IPS DF 6.9 (cell line): ENCODE measurements around the gene PRSS38.
A peak's percentile ranks its signal among the peaks of the same experiment; 100 is the strongest.

Experiments
- DNase-seq: peaks from one replicate; pipeline ENCODE4 v3.0.0-alpha.2; 2013; ENCODE audit warnings: low read depth, low spot score
- H3K27ac ChIP-seq: one replicate; pipeline ENCODE4 v1.5.1; 2013; ENCODE audit warnings: low read length, control low read depth
- H3K27me3 ChIP-seq: 2 replicates; pipeline ENCODE4 v1.6.1; 2013; ENCODE audit warnings: mild to moderate bottlenecking, low read length; ENCODE audit not compliant: control insufficient read depth, insufficient read depth
- H3K36me3 ChIP-seq: 2 replicates; pipeline ENCODE4 v1.6.1; 2013; ENCODE audit warnings: low read length; ENCODE audit not compliant: control insufficient read depth, insufficient read depth
- H3K4me1 ChIP-seq: 2 replicates; pipeline ENCODE4 v1.6.1; 2013; ENCODE audit warnings: low read length; ENCODE audit not compliant: control insufficient read depth, insufficient read depth
- H3K4me3 ChIP-seq: 2 replicates; pipeline ENCODE4 v1.5.1; 2013; ENCODE audit warnings: mild to moderate bottlenecking, low read length
- H3K9me3 ChIP-seq: 2 replicates; pipeline ENCODE4 v1.6.1; 2013; ENCODE audit warnings: low read length, inconsistent platforms; ENCODE audit not compliant: control insufficient read depth, insufficient read depth
- WGBS: extraction: QIAGEN DNeasy Blood & Tissue Kit; methylation state at CpG from one replicate; pipeline ENCODE4 v1.1.7; 2013; ENCODE audit warnings: mixed read lengths, missing lambda C conversion rate; ENCODE audit not compliant: insufficient read length, insufficient coverage; 5-methylcytosine and 5-hydroxymethylcytosine counted together

PRSS38 gene

DNA sequence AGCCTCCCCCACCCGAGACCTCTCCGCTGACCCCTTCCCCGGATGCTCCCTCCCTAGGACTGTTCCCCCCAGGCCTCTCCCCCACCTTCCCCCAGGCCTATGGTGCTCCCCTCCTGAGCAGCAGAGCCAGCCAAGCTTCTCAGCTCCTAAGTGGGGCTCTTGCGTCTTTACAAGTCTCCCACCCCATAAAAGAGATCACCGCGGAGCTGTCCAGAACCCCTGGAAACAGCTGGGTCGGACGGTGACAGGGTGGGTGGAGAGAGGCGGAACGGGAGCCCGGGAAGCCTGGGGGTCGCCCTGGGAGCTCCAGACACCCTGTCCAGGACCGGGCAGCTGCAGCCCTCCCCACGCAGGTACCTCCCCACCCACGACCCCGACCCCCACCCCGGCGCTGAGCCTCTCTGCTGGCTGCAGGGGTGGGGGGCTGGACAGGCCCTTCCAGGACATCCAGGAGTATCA, 71.1 kb downstream of the PRSS38 start:
- Histone ChIP-seq H3K9me3 (no peaks in the 10 kb centered on the region), H3K36me3 (no peaks in the 10 kb centered on the region), H3K4me3 (no peak overlapping the region), H3K4me1 (peaks cover 2% of the 10 kb centered on the region; the same call in 1 of the 2 replicates), H3K27me3 (no peaks in the 10 kb centered on the region), H3K27ac (no peak overlapping the region)
- no peak for DNase-seq
- no CpG with 5 or more reads among the region's 18 CpGs for WGBS

DNA sequence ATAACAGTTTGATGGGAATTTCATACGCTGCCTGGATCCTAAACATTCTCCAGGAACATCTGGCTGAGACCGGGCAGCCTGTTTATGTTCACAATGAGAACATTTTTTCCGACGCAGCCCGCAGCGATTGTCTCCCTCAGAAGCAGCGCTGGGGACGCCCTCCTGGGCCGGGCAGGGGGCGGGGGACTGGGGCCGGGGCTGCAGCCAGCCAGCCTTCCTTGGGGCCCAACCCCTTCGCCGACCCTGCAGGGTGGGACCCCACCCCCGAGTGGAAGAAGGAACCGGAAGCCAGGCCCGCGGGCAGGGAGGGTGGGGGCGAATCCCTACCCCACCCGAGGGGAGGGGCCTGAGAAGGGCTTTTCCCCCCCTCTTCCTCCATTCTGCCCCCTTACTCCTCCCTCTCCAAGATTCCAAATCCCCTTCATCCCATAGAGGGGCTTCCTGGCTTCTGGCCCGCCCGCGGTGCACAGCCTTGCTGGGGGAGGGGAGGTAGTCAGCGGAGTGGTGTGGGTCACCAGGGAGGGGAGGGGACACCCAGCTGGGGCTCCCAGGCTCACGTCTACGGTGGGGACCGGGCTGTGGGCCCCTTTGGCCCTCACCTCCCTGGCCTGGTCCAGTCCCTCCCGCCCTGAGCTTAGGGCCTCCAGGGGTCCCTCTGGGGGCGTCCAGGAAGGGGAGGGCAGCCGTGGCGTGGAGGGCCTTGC, 71.7 kb downstream of the PRSS38 start:
- DNase-seq = no peak
- no peak overlapping the region for H3K27ac ChIP-seq
- H3K4me1 ChIP-seq = peaks cover 4% of the 10 kb centered on the region
- WGBS = no CpG with 5 or more reads among the region's 30 CpGs
- H3K36me3 ChIP-seq = no peaks in the 10 kb centered on the region
- H3K27me3 ChIP-seq = no peaks in the 10 kb centered on the region
- no peaks in the 10 kb centered on the region for H3K9me3 ChIP-seq
- peak overlapping the region; percentile 33; the same call in 1 of the 2 replicates for H3K4me3 ChIP-seq

DNA sequence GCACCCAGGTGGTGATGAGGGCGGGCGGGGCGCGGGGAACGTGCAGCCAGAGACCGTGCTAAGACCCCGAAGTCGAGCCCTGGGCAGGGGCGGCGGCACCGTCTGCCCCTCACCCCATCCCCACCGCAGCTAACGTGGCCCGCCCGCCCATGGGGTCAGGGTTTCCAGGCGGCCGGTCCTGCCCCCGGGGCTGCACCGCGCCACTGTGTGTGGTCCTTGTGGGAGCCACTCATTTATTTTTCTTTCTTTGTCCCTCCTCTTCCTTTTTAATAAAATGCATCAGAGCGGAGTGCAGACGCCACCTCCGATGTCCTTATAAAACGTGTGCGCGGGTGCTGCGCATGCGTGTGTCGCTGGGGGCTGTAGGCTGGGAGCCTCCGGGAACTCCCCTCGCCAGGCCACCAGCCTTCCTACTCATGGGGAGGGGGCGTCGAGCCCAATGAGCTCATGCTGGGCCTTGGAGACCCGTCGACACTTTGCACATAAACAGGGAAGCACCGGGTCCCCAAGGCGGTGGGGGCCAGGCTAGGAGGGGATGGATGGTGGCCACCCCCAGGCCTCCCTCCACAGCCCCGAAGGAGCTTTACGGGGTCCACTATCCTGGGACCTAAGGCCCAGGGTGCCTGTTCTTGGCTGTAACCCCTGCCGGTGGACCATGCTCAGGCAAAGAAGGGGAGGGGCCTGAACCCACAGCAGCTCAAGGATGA, 72.4 kb downstream of the PRSS38 start:
- no peaks in the 10 kb centered on the region for H3K36me3 ChIP-seq
- no peak overlapping the region for H3K27ac ChIP-seq
- H3K9me3 ChIP-seq = no peaks in the 10 kb centered on the region
- no CpG with 5 or more reads among the region's 40 CpGs for WGBS
- H3K4me3 ChIP-seq = peak overlapping the region; percentile 33; the same call in 1 of the 2 replicates
- no peaks in the 10 kb centered on the region for H3K27me3 ChIP-seq
- peaks cover 8% of the 10 kb centered on the region for H3K4me1 ChIP-seq
- no peak for DNase-seq

DNA sequence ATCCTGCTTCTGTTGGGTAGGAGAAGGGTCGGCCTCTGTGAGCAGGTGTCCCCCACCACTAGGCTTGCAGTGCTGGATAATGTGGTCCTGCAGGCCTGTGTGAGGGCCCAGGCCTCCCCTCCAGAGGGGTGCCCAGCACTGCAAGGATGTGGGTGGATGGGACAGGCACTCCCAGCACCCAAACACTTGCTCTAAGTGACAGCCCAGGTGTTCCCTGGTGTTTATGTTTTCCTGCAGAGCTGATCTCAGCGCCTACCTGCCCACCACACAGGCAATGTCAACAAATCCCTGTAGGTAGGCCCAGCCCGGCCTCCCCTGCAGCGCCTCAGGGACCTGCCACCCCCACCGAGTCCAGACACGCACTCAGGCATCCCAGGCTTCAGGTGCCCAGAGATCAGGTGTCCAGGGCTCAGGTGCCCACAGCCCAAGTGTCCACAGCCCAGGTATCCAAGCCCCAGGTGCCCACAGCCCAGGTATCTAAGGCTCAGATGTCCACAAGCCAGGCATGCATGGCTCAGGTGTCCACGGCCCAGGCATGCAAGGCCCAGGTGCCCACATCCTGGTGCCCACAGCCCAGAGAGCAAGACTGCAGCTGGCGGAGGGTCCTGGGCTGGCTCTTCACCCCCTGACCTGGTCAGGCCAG, 73.0 kb downstream of the PRSS38 start:
- Histone ChIP-seq H3K4me3 (no peak overlapping the region), H3K27ac (no peak overlapping the region), H3K36me3 (no peaks in the 10 kb centered on the region), H3K27me3 (no peaks in the 10 kb centered on the region), H3K4me1 (peaks cover 9% of the 10 kb centered on the region), H3K9me3 (no peaks in the 10 kb centered on the region)
- DNase-seq = no peak
- WGBS = no CpG with 5 or more reads among the region's 8 CpGs

DNA sequence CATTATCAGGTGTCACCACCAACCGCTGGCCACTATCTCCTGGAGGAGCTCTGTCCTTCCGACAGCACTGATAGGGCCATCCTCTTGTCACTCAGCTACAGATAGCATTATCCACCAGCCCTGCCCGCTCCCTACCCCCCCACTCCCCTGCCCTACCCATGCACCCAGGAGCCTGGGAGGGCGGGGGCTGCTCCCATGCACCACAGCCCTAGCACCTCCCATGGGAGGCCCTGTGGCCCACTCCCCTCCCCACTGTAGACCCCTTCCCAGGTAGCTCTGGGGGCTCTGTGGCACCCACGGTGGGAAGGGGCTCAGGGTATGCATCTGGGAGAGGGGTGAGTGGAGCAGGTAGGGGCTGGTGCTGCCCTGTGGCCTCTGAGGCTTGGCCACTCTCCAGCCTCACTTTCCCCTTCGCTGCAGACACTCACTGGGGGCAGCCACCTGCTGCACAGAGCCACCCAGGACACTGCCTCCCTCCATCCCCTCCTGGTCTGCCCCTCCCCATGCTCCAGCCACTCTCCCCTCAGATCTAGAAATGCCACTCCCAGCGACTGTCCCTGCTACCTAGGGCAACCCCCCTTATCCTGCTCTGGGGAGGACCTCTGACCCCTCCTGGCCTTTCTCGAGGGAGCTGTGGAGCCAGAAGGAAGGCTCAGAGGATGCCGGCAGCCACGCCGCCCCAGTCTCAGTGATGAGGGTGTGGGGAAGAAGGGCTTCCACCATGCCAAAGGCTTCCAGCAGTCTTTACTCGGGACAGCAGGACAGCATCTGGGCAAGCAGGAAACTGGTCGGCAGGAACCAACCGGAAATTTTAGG, 73.8 kb downstream of the PRSS38 start:
- Histone ChIP-seq H3K4me1 (peaks cover 9% of the 10 kb centered on the region), H3K27ac (no peak overlapping the region), H3K36me3 (no peaks in the 10 kb centered on the region), H3K9me3 (no peaks in the 10 kb centered on the region), H3K4me3 (no peak overlapping the region), H3K27me3 (no peaks in the 10 kb centered on the region)
- WGBS = no CpG with 5 or more reads among the region's 14 CpGs
- no peak for DNase-seq

DNA sequence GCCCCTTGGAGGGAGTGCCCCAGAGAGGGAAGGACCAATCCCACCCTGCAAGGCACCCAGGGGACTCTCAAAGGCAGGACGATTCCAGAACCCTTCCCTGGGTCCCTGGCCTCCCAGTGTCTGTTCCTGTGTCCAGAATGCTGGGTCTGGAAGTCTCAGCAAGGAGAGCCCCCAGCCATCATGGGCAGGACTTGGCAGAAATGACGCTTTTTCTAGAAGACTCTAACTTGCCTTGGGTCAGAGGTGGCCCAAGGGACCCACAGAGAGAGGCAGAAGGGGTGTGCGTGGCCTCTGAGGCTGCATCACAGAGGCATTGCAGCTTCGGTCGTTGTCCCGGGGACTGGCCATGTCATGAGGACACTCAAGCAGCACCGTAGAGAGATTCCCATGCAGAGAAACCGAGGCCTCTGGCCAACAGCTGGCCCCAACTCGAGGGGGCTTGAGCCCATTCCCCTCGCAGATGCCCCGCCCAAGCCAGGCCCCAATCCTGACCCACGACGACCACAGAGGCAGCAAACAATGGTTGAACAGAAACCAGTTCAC, 74.5 kb downstream of the PRSS38 start:
- no CpG with 5 or more reads among the region's 13 CpGs for WGBS
- peaks cover 9% of the 10 kb centered on the region for H3K4me1 ChIP-seq

DNA sequence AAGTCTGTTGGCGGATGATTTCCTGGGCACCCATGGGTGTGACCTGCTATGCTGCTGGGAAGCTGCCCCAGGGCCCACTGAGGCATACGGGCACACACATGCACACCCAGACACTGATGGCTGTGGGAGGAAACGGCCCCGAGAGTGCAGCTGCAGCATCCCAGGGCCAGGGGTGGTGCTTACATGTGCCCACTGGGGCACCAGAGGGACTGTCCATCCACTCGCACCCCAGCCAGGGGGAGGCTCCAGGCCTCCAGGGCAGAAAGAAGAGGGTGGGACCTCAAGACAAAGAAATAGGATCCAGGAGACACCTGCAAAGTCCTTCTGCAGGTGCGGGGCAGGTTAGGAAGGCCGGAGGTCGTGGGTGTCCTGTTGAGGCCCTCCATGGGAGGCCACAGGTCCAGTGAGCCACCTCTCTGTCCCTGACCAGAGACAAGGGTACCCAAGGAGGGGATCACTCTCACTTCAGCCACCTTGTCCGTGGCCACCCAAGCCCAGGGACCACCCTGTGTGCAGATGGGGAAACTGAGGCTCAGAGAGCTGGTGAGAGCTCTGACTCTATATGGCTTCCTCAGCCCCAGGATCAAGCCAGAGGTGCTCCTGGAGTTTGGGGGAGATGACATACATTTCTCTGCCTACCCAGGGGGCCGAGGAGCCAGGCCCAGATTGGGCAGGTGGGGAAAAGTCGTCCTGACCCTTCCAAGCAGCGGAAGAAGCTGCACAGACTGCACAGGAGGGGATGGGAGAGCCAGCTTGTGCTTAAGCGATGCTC, 75.2 kb downstream of the PRSS38 start:
- no peak for DNase-seq
- no peaks in the 10 kb centered on the region for H3K9me3 ChIP-seq
- no peaks in the 10 kb centered on the region for H3K27me3 ChIP-seq
- peaks cover 9% of the 10 kb centered on the region for H3K4me1 ChIP-seq
- H3K27ac ChIP-seq = no peak overlapping the region
- H3K4me3 ChIP-seq = no peak overlapping the region
- no CpG with 5 or more reads among the region's 13 CpGs for WGBS
- H3K36me3 ChIP-seq = no peaks in the 10 kb centered on the region

More for the DNA sequence above, 74.5 kb downstream of the PRSS38 start:
- DNase-seq = no peak
- Histone ChIP-seq H3K27me3 (no peaks in the 10 kb centered on the region), H3K9me3 (no peaks in the 10 kb centered on the region), H3K4me3 (no peak overlapping the region), H3K36me3 (no peaks in the 10 kb centered on the region), H3K27ac (no peak overlapping the region)

DNA sequence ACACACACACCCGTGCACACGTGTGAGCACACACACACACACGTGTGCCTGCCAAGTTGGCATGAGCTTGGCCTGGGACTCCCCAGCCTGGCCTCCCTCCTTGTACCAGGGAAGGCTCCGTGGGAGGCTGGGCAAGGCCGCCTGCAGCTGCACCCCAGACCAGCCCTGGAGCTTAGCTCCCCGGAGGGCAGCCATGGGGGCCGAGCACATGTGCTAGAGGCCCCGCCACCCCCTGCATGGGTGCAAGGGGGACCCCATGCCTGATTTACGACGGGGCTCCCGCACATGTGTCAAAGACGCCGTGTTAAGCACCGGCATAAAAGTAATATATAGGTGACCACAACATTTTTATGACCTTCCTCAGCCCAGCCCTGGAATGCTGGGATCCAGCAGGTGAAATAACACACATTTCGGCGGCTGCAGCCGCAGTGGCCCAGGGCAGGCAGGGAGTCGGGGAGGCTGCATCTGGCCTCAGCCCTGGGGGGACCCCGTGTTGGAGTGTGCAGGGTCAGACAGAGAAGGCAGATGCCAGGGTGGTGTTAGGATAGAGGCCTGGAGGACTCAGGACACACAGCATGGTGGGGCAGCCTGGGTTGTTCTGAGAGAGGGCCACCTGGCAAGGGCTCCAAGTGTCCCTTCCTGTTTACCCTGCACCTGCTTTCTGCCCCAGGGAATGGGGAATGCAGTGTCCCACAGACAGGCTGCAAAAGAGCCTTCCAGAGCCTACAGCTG, 75.9 kb downstream of the PRSS38 start:
- H3K4me3 ChIP-seq = no peak overlapping the region
- no peak overlapping the region for H3K27ac ChIP-seq
- H3K27me3 ChIP-seq = no peaks in the 10 kb centered on the region
- H3K36me3 ChIP-seq = no peaks in the 10 kb centered on the region
- peaks cover 9% of the 10 kb centered on the region for H3K4me1 ChIP-seq
- no peak for DNase-seq
- no peaks in the 10 kb centered on the region for H3K9me3 ChIP-seq
- WGBS = no CpG with 5 or more reads among the region's 19 CpGs

DNA sequence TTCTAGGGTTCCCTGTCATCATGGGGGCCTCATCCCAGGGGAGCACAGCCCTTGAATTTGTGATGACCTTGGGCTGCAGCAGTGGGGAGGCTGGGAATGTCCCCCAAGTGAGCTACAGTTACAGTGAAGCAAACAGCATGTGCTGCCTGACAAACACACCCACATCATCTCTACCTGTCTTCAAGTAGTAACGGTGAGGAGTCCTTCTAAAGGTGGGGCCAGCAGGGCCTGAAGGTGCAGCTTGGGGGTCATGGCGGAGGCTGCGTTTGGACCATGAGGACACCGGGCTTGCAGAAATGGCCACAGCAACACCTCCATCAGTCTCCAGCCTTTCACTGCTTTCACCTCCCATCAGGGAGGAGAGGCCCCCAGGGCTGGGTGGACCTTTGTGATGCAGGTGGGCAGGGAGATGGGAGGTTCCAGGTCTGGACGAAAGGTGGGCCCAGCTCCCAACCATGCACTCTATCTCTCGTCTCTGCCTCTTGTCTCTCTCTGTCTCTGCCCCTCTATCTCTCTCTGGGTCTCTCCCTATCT, 76.5 kb downstream of the PRSS38 start:
- peaks cover 9% of the 10 kb centered on the region for H3K4me1 ChIP-seq
- no peak overlapping the region for H3K4me3 ChIP-seq
- no peak for DNase-seq
- H3K27me3 ChIP-seq = no peaks in the 10 kb centered on the region
- no peak overlapping the region for H3K27ac ChIP-seq
- no CpG with 5 or more reads among the region's 6 CpGs for WGBS
- no peaks in the 10 kb centered on the region for H3K36me3 ChIP-seq
- H3K9me3 ChIP-seq = no peaks in the 10 kb centered on the region
